Islet of Langerhans (tissue), 1 donor: ENCODE measurements around the gene PTCRA.

ENCODE experiments used
- FAIRE-seq: peaks from one replicate; lab custom pipeline; 2011; peaks lifted over from hg19 to GRCh38; lab: Jason Lieb, UNC

Gene PTCRA

GRCh38 chr6:42973926-42974325 lies 58.1 kb downstream of the PTCRA start:
- no peak for FAIRE-seq

- no peak for FAIRE-seq
Measured at GRCh38 chr6:42974919-42975505, 59.2 kb downstream of the PTCRA start.
